Measurements from ENCODE around the gene MACROD2.

MACROD2 gene

DNA sequence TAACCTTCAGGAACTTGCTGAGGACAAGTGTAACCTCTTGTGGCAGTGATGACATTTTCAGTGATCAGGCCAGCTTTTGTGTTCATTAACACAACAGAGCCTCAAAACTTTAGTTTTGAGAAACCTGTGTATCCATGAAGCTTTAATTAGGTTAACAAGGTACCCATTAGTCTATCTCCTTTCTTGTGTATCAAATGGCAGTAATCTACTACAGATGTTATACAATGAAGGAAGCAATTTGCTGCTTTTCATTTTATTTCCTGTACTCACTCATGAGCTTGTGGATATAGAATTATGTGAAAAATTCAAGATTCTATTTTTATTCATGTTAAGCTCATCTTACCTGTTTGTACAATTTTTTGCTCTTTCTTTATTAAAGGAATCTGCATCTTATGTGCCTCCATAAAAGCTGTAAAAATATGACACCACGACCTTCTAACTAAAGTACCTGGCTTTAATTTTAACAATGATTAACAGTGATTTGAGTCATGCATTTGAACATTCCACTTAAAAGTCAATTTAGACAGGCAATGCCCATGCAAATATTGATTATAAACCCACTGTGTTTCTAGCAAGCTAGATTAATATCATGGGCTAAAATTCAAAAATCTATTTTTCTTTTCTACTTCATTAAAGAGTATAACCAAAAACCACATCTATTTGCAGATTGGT, 1680.6 kb downstream of the MACROD2 start:
- no peak for DNase-seq (ENCODE audit: low read depth)

DNA sequence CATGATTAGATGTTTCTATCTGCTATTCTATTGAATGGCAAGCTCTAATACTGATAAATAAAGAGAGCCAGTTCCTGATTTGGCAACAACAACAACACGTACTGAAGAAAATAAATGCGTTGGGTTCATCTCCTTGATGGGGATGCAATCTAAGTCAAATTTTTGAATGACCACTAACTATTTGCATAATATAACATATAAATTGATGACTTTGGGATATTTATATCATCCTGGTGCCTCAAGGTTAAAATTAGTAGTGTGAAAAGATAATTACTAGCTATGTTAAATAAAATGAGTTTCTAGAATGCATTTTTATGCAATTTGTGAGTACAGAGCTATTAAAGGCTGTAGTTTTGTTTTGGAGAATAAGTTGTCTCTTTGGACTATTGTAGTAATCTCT, 1681.5 kb downstream of the MACROD2 start:
- DNase-seq (ENCODE audit: low read depth): no peak

DNA sequence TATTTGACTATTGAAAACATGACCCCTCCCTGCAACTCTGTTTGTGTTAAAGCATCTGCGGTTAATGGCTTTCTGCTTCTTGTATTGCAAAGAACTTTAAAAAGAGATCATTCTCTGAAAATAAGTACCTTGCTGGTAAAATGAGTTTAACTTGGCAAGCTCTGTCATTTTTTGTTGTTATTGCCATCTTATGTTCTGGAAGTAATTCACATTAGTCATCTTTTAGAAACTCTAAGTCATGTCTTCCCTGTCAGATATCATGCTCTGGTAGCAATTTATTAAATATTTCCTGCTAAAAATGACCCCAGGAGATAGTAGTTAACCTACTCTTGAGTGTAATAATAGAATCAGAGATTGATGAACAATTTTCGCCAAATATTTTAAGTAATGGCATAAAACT, 1687.4 kb downstream of the MACROD2 start:
- DNase-seq (ENCODE audit: low read depth): no peak

DNA sequence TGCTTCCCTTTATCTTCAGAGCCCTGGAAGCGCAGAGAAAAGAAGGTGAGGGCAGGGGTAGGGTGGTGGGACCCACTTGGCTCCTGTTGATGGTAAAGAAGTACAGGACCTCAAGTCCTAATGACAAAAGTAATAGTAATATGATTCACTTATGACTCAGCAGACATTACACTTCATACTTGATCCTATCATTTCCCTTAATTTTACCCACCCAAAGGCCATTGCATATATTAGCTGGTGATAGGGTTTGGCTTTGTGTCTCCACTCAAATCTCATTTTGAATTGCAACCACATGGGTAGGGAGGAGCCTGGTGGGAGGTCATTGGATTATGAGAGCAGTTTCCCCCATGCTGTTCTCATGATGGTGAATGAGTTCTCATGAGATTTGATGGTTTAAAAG, 1697.3 kb downstream of the MACROD2 start:
- no peak for DNase-seq (ENCODE audit: low read depth)

DNA sequence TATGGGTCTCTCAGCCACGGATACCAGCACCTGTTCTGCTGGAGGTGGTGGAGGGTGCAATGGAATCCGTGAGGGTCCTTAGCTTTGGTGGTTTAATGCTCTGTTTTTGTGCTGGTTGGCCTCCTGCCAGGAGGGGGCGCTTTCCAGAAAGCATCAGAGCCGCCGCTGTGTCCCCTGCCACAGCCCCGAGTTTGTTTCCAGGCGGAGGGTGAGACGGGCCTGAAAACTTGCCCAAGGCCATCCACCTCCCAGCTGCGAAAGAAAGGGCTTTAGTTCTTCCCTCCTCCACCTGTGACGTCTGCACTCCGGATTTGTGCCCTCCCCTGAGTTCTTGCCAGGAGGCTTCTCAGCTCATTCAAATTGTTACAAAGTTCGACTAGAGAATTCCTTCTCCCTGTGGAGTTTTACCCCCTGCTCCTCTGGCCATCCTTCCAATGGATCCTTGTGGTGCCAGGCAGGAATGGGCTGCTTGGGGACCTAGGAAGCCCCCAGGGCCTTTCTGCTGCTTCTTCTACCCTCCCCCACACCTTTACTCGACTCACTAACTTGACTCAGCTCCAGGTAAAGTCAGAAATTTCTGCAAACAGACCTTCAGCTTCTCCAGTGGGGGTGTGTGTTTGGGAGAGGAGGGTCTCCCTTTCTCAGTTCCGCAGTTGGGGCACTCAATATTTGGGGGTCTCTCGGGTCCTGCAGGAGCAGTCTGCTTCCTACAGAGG, 1704.3 kb downstream of the MACROD2 start:
- DNase-seq (ENCODE audit: low read depth): no peak

DNA sequence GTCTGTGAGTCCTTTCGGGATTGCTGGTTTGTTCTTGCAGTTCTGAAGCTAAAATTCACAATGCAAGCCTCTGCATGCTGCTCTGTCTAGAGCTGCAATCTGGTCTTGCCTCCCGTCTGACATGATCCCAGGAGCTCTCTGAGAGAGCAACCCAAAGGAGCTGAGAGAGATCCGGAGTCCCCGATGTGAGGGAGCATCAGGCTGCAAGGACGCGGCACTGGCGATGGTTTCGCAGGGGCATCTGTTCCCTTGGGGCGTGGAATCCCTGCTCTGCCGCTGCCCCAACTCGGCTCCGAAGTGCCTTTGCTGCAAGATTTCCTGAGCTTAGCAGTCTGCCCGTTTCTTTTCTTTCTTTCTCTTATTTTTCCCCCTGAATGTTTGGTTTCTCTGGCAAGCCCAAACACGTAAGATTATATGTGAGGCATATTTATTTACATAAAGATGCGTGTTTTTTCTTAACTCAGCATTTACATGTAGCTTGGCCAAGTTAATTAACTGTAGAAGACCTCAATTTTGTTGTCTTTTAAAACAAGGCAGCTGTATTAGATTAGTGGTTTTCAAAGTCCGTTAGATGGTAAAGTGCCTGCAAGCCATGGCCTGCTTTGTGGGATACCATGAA, 1704.9 kb downstream of the MACROD2 start:
- DNase-seq (ENCODE audit: low read depth): no peak

DNA sequence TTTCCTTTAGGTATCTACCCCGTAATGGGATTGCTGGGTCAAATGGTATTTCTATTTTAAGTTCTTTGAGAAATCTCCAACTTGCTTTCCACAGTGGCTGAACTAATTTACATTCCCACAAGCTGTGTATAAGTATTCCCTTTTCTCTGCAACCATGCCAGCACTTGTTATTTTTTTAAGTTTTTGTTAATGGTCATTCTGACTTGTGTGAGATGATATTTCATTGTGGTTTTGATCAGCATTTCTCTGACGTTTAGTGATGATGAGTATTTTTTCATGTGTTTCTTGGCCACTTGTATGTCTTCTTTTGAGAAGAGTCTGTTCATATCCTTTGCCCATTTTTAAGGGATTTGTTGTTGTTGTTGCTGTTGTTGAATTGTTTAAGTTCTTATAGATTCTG, 1706.8 kb downstream of the MACROD2 start:
- peak; percentile 24 for DNase-seq (ENCODE audit: low read depth)

DNA sequence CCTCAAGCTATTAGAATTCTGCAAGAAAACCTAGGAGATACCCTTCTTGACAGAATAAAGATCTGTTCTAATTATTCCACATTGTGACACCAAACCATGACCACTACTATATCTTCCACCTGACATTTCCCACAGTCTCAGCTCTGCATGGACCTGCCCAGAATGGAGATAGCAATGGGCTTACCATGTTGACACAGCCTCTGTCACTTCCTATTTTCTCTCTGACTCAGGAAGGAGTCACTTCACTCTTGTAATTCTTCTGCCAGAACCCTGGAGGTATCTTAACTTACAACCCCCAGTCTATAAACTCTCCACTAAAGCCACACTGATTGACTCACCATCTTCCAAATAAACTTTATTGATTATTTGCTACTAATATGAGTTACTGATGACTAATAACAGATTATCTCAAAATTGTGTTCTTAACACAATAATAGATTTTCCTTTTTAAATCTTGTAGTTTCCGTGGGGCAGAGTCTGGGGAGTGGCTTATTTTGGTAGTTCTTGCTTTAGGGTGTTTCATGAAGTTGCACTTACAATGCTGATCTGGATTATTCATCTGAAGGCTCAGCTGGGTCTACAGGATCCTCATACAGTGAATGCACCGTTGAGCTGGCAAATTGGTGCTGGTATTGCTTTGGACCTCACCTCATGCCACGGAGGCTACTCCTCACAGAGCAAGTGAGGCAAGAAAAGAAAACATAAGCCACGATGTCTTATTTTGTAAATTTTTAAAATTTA, 1708.0 kb downstream of the MACROD2 start:
- peak; percentile 76 for DNase-seq (ENCODE audit: low read depth)

DNA sequence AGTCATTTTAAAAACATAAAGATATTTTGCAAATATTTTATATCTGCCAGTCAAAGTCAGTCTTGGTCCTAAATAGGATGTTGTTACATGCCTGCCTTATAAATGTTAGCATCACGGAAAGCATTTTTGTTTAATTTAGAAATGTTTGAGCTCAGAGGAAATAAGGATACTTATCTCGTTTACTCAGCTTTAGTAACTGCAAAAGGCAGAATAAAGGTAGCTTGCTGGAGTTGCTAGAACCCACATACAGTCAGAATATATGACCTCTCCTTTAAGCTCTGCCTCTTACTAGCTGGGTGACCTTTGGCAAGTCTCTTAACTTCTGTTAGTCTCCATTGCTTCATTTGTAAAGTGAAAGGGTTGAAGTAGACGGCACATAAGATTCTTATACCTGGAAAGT, 1710.7 kb downstream of the MACROD2 start:
- DNase-seq (ENCODE audit: low read depth): no peak

DNA sequence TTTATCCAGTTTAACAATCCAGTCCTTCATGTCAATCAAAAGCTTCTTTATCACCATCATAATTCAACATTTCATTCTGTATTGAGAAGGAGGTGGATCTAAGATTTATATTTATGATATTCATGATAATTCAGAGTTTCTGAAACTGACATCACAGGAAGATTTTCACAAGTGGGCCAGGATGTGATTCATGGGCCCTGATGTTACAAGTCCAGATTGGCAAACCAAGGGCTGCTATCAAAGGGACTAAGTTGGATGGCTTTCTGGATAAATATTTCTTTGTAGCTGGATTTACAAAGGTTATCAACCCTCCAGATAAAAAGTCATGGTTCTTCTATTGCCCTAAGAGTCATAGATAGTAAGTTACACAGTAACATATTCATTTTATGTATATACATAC, 1711.4 kb downstream of the MACROD2 start:
- DNase-seq (ENCODE audit: low read depth): no peak

DNA sequence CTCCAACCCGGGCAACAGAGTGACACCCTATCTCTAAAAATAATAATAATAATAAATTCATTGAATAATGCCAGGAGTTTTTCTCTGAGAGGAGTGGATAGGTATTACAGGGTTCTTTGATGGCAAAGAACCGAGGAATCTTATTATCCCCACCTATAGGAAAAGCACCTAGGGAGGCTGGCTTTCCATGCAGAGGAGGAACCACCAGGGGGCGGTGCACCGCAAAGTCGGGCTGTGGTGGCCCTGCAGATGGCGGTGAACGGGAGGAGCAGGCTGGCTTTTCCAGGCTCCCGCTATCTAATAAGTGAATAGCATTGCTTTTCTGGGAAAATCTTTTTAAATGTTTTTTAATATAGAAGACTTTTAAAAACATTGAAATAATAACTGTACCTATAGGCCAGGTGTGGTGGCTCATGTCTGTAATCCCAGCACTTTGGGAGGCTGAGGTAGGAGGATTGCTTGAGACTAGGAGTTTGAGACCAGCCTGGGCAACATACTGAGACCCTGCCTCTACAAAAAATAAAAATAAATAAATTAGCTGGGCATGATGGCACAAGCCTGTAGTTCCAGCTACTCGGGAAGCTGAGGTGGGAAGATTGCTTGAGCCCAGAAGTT, 1713.8 kb downstream of the MACROD2 start:
- DNase-seq (ENCODE audit: low read depth): no peak

DNA sequence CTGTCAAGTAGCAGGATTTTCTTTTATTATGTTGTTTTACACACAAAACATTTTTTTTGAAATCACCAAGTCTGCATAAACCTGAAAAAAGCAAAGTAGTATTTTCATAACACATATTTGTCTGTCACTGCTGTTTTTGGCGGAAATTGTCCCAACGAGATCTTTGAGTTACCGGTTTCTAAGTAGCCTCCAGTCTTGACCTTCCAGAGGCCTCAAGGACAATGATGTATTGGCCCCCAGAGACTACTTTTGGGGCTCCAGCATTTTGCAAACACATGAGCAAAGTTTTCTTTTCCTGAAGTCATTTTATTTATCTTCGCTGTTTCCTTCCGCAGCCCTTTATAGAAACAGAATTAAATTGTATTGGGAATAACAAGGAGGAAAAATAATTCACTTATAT, 1715.3 kb downstream of the MACROD2 start:
- DNase-seq (ENCODE audit: low read depth): no peak

DNA sequence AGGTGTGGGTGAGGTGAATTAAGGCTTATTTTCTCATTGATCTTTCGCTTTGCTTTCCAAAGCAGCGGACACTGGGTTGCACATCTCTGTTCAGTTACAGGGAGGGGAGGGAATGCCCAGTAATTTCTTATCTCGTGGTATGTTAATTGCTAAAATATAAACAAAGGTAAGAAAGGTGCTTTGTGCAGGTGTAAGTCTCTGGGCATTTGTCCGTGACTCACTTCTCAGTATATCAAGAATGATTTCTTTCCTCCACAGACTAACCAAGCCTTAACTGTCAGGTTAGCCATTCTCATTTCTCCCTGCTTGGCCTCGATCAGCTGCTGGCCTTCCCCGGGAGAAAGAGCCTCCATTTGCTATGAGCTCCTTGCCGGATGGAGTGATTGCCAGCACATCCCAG, 1715.9 kb downstream of the MACROD2 start:
- DNase-seq (ENCODE audit: low read depth): no peak

DNA sequence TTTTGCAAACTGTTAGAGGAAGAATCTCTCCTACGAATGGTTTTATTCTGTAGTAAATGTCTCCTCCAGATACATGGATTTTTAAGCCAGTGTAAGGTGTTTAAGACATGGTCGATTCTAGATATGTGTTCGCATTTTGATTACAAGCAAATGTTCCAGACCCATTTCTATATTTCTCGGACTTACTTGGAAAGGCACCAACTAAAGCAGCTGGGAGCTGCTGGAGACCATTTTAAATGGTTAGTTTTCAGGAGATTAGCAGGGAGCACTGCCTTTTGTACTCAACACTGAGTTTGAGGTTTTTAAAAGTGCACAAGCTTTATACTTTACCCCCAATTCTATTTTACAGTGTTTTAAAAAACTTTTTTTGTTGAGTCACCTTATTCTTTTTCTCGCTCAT, 1720.9 kb downstream of the MACROD2 start:
- DNase-seq (ENCODE audit: low read depth): no peak

DNA sequence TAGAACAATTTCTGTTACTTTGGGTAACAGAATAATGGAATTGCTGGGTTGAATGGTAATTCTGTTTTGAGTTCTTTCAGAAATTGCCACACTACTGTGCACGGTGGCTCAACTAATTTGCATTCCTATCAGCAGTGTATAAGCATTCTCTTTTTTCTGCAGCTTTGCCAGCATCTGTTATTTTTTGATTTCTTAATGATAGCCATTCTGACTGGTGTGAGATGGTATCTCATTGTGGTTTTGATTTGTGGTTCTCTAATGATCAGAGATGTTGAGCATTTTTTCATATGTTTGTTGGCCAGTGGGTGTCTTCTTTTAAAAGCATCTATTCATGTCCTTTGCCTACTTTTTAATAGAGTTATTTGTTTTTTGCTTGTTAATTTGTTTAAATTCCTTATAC, 1731.1 kb downstream of the MACROD2 start:
- DNase-seq (ENCODE audit: low read depth): no peak

DNA sequence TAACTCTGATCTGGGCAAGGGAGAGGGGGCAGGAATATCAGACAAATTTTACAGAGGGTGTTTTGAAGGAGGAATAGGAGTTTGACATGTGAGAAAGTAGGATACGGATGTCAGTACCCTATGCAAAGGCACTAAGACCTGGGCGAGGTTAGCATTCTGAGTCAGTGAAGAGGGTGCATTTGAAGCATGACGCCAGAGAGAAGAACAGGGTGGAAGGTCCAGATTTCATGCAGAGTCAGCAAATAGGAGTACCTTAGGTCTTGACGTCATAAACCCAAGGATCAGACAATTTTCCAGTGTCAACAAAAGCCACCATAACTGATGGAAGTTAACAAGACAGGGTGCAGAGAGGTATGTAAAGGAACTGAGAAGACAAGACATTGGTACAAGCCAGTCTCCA, 1738.7 kb downstream of the MACROD2 start:
- no peak for DNase-seq (ENCODE audit: low read depth)

DNA sequence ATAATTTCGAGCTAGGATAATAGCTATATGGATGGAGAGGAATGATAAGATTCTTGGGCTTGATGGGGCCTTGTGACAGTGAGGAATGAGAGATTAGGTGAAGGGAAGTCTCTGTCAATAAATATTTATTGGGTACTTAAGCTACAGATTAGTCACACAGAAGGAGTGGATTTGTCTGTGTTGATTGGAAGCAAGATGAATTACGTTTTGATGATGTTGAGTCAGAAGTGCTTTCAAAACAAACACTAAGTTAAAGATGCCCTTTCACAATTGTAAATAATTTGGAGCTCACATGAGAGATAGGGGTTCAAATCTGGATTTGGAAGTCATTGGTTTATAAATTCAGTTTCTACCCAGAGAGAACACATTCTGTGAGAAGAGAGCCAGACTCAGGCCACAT, 1743.7 kb downstream of the MACROD2 start:
- no peak for DNase-seq (ENCODE audit: low read depth)

DNA sequence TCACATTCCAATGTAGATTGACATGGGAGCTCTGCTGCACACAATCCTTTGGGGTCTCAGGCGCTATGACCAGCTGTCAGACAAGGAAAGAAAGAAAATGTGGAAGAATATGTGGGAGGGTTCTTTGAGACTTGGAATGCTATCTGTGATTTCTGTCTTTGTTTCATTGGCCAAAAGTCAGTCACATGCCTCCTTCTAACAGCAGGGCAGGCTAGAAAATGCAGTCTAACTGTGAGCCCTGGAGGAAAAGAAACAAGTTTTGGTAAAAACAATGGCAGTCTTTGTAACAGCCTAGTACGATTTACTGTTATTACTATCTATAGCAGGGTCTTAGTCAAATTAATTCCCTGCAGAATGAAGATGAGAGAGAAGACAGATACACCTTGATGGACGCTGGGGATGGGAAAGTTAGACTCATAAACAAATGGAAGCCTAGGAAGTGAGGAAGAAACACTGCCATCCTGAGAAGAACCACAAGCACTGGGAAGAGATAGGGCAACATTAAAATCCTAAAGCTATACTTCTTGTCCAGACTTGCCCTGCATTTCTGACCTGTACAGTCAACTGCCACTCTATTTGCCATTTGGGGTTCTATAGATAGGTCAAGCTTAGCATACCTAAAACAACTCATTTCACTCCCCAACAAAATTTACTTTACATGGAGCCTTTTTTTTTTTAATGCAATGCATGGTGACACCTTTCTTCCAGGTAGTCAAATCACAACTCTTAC, 1744.9 kb downstream of the MACROD2 start:
- DNase-seq (ENCODE audit: low read depth): no peak

DNA sequence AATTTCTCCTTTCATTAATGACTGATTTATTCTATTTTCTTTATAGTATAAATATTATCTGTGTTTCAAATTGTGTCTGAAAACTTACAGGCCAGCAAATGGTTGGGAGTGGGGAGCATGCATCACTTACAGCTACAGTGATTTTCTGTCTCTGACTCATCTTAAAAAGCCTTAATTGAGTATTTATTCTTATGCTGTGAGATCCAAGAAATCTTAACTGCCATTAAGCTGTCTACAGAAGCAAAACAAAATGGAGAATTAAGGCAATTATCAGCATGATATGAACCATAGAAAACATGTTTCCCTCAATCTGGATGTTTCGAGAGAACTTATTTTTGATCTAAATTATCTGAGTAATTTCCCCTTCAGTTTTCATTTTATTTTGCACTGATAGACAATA, 1746.8 kb downstream of the MACROD2 start:
- DNase-seq (ENCODE audit: low read depth): no peak

DNA sequence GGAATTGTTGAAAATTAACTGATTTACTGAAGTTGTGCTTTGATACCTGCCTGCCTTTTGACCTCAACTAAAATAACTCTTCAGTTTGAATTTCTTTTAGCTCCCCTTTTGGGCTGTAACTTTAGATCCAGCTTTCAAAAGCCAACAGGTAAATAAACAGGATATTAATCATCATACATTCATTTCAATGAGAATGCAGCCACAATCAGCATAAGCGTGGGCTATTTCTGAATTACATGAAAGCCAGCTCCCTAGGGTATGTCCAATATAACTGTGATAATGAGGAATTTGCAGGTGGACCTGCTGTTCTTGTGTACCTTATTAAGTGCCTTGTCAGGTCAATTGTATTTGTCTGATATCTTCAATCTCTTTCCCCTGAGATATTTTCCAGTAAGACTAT, 1747.3 kb downstream of the MACROD2 start:
- DNase-seq (ENCODE audit: low read depth): no peak

DNA sequence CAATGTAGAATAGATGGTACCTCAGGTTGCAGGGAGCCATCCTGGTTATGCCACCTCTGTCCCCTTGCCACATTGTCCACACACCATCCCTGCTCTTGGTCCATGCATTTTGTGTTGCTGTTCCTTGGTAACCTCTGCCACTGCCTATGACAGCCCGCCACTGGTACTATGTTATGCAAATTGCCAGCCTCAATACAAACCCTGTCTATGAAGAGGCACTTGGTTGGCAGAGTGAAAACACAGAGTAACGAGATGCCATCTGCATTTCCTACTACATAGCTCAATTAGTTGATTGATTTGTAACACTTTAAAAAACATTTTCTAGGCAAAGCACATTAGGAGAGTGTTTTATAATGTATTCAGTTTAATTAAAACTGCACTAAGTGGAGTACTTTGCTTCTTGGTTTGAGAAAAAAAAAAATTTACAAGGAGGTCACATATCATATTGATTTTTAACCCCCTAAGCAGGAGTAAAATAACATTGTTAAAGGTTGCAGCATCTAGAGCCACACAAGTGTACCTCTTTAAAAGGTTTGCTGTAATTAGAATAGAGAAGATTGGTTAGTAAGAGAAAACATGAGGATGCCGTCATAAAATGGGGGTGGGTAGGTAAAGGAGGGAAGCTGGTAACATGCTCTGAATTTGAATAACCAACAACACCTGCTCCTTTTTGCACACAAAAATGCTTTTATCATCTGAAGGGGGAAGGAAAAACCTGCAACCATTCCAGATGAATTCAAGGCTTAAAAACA, 1760.9 kb downstream of the MACROD2 start:
- no peak for DNase-seq (ENCODE audit: low read depth)

All from non-pigmented ciliary epithelial cell (primary cell).